ENCODE results near the gene NRAP. TPM values are rescaled to one million over a fixed set of nuclear protein-coding genes. Genes with fewer than 3 reads are reported as not detected.

Gene NRAP
- total and polyA plus RNA-seq, 10 of the 15 experiments (the other 5 are each of a cell fraction or from before 2014, with no cell fraction given) = not detected

- TF ChIP-seq PBX3 (IDR thresholded peaks at IDR 0.05; ENCODE audit: insufficient replicate concordance, low read depth, low read length) (no peak), CUX1 (IDR thresholded peaks at IDR 0.05; ENCODE audit: insufficient replicate concordance, low read depth, low read length) (no peak), POLR2AphosphoS2 (IDR thresholded peaks at IDR 0.05; ENCODE audit: low read depth, low read length) (no peak)
These were observed 36.0 kb downstream of the NRAP start (continued) for GRCh38 chr10:113627836-113628235.

GRCh38 chr10:113626809-113627355, 37.0 kb downstream of the NRAP start:
- ChIA-PET RAD21 (ENCODE audit: unreplicated experiment) (no interaction called here), POLR2A (interaction anchor here (0.5 kb wide), 1 partner anchor 1213 kb away, joined by 3 read pairs; no protein-coding TSS in a partner anchor), CTCF (interaction anchor here (3.1 kb wide), 1 partner anchor 11 kb away, joined by 11 read pairs; no protein-coding TSS in a partner anchor), SMC1A (ENCODE audit: uncharacterized antibody, unreplicated experiment) (no interaction called here)
- Histone ChIP-seq H3K27ac (ENCODE audit: control insufficient read depth, insufficient read depth) (no peak overlapping the region), H3K27me3 (replicated peaks in 1 of 2; ENCODE audit: control insufficient read depth in 2 of 2, insufficient read depth in 2 of 2, low read length in 1 of 2) (peaks cover 3% of the 10 kb centered on the region in 2 experiments; a peak in 2 of 4 replicates), H3K9ac (ENCODE audit: control insufficient read depth, insufficient read depth, low read length) (no peak overlapping the region), H2AFZ (ENCODE audit: control insufficient read depth, low read depth, low read length) (no peak overlapping the region), H3K4me3 (no peak overlapping the region), H3K79me2 (ENCODE audit: control insufficient read depth, insufficient read depth, low read length) (no peaks in the 10 kb centered on the region), H3K36me3 (ENCODE audit: control insufficient read depth in 2 of 2, insufficient read depth in 2 of 2, low read length in 1 of 2) (no peaks in the 10 kb centered on the region), H3K4me2 (ENCODE audit: control insufficient read depth, insufficient read depth) (no peak overlapping the region), H3K9me3 (replicated peaks; ENCODE audit: control insufficient read depth, insufficient read depth, low read length) (no peaks in the 10 kb centered on the region), H4K20me1 (ENCODE audit: control insufficient read depth, insufficient read depth) (no peaks in the 10 kb centered on the region), H3K4me1 (ENCODE audit: control insufficient read depth, insufficient read depth, low read length) (no peaks in the 10 kb centered on the region)
- DNase-seq (ENCODE audit: low read depth, low spot score) (no peak), ATAC-seq (no peak), FAIRE-seq (no peak)
- 25% methylated on average over 5 of the region's 5 CpGs for WGBS (ENCODE audit: insufficient coverage, insufficient replicate concordance, low lambda C conversion rate, missing lambda C conversion rate)
- no TSS peak for BruUV-seq (replicated peaks)
- in situ Hi-C loops (cut with MboI) = no loop called here
- intact Hi-C loops (cut with micrococcal nuclease; ENCODE audit: unreplicated experiment) = no loop called here
- TF ChIP-seq KDM1A (IDR thresholded peaks at IDR 0.05; ENCODE audit: borderline replicate concordance) (no peak), CREM (IDR thresholded peaks at IDR 0.05; ENCODE audit: low read depth) (no peak), USF1 (IDR thresholded peaks at IDR 0.05; ENCODE audit: borderline replicate concordance, extremely low read length, insufficient read depth, low read depth, low read length) (no peak), HCFC1 (IDR thresholded peaks at IDR 0.05; ENCODE audit: low read length) (no peak), NFYB (IDR thresholded peaks at IDR 0.05; ENCODE audit: insufficient read depth, low read depth, low read length) (no peak), SUZ12 (IDR thresholded peaks at IDR 0.05; ENCODE audit: unreplicated experiment) (no peak), ZNF687 (IDR thresholded peaks at IDR 0.05) (no peak)

Measured in GM12878 (cell line).